ENCODE measurements around the gene CUX1. TPM values are rescaled to one million over a fixed set of nuclear protein-coding genes. Genes with fewer than 3 reads are reported as not detected.

Gene CUX1
- total and polyA plus RNA-seq, 12 donors = 34.5 to 176 (median 145) TPM

GRCh38 chr7:102236592-102237287 lies 419.3 kb downstream of the CUX1 start:
- 33 to 36% methylated on average over 14 of the region's 14 CpGs for WGBS, 2 donors
- H3K36me3 ChIP-seq = peaks cover 0 to 81% (median 16%) of the 10 kb centered on the region in 9 donors
- no peaks in the 10 kb centered on the region for H3K27me3 ChIP-seq
- DNase-seq (peak; percentile 47 to 54), ATAC-seq (peak; percentile 59 to 85 (median 80))
- H3K9me3 ChIP-seq = no peaks in the 10 kb centered on the region
- H3K27ac ChIP-seq = no peak overlapping the region
- peaks cover 0 to 21% (median 6%) of the 10 kb centered on the region in 9 donors for H3K4me1 ChIP-seq
- peak; percentile 59 to 87 (median 81) for TF ChIP-seq CTCF (IDR thresholded peaks at IDR 0.05)
- intact Hi-C loops (cut with DNase I) = loop anchor here (2.0 to 10.0 kb wide), 10 partner anchors 112 to 634 kb away; partner anchors contain the start of gene CUX1 (in 5 of the 10)
- H3K4me3 ChIP-seq = no peak overlapping the region

- TF ChIP-seq CTCF (IDR thresholded peaks at IDR 0.05) = no peak
- ATAC-seq = no peak
- 97% methylated on average over 35 of the region's 35 CpGs for WGBS, 2 donors
- H3K27ac ChIP-seq = no peak overlapping the region
- DNase-seq = no peak
- H3K9me3 ChIP-seq = no peaks in the 10 kb centered on the region
- peaks cover 0 to 86% (median 16%) of the 10 kb centered on the region in 9 donors for H3K36me3 ChIP-seq
- H3K4me1 ChIP-seq = peaks cover 0 to 6% (median 0%) of the 10 kb centered on the region in 9 donors
- H3K27me3 ChIP-seq = no peaks in the 10 kb centered on the region
- H3K4me3 ChIP-seq = no peak overlapping the region
- intact Hi-C loops (cut with DNase I) = loop anchor here in 9 of 10 donors (5.0 to 10.0 kb wide), 8 partner anchors 115 to 637 kb away; partner anchors contain the start of gene CUX1 (in 5 of the 9)
These were observed 421.9 kb downstream of the CUX1 start for GRCh38 chr7:102239206-102239820.

GRCh38 chr7:102241431-102241830 lies 424.0 kb downstream of the CUX1 start:
- H3K36me3 ChIP-seq = peaks cover 0 to 86% (median 16%) of the 10 kb centered on the region in 9 donors
- ATAC-seq (no peak), DNase-seq (no peak)
- no peak for TF ChIP-seq CTCF (IDR thresholded peaks at IDR 0.05)
- intact Hi-C loops (cut with DNase I) = loop anchor here in 2 of 10 donors (10.0 kb wide), 2 partner anchors 637 to 647 kb away; no protein-coding TSS in a partner anchor
- H3K4me3 ChIP-seq = no peak overlapping the region
- no peaks in the 10 kb centered on the region for H3K27me3 ChIP-seq
- peaks cover 0 to 6% (median 0%) of the 10 kb centered on the region in 9 donors for H3K4me1 ChIP-seq
- WGBS, 2 donors = 84 to 88% methylated on average over 8 of the region's 8 CpGs
- H3K9me3 ChIP-seq = no peaks in the 10 kb centered on the region
- H3K27ac ChIP-seq = no peak overlapping the region

- Histone ChIP-seq H3K27me3 (no peaks in the 10 kb centered on the region), H3K36me3 (peaks cover 0 to 91% (median 13%) of the 10 kb centered on the region in 9 donors), H3K4me3 (no peak overlapping the region), H3K9me3 (no peaks in the 10 kb centered on the region), H3K4me1 (no peaks in the 10 kb centered on the region), H3K27ac (no peak overlapping the region)
- no peak for TF ChIP-seq CTCF (IDR thresholded peaks at IDR 0.05)
- intact Hi-C loops (cut with DNase I) = loop anchor here in 2 of 10 donors (10.0 kb wide), 2 partner anchors 640 to 650 kb away; no protein-coding TSS in a partner anchor
- no peak for DNase-seq
- 93 to 94% methylated on average over 4 of the region's 4 CpGs for WGBS, 2 donors
- ATAC-seq = no peak
These were observed 427.2 kb downstream of the CUX1 start for GRCh38 chr7:102244601-102245000.

Data from heart right ventricle (tissue), 16 donors.